Common myeloid progenitor, CD34-positive (primary cell): ENCODE measurements around the gene TPCN1.

Experiments used
- CTCF ChIA-PET: fragments of 350-600 bp; sonication (Branson Sonifier 250); formaldehyde crosslinking; loops from one replicate; lab custom pipeline; 2021; ENCODE audit warnings: antibody characterized with exemption; lab: Charles Lee
- POLR2A ChIA-PET: fragments of 350-600 bp; sonication (Branson Sonifier 250); formaldehyde crosslinking; loops from one replicate; lab custom pipeline; 2021; ENCODE audit warnings: antibody characterized with exemption; lab: Charles Lee
- DNase-seq, 3 donors: peaks; one replicate each; pipeline versions ENCODE4 v3.0.0 to v3.0.0-alpha.2; 2013
- H3K27ac ChIP-seq, 2 experiments: 1 replicate in 1 of 2; 2 replicates in 1 of 2; pipeline ENCODE4 v1.7.0; 2013; ENCODE audit warnings: inconsistent platforms in 2 of 2, low read length in 2 of 2, mild to moderate bottlenecking in 2 of 2, low read depth in 1 of 2, moderate library complexity in 1 of 2; ENCODE audit not compliant: severe bottlenecking in 2 of 2, insufficient read depth in 1 of 2, poor library complexity in 1 of 2
- H3K27me3 ChIP-seq, 5 experiments: replicated peaks in 2 of 5; 1 replicate in 3 of 5; 2 replicates in 2 of 5; pipeline versions ENCODE4 v1.6.1 to v1.7.0; 2013; ENCODE audit warnings: low read length in 4 of 5, mild to moderate bottlenecking in 2 of 5, moderate library complexity in 2 of 5, inconsistent platforms in 1 of 5; ENCODE audit not compliant: insufficient read depth in 5 of 5, control insufficient read depth in 4 of 5
- H3K36me3 ChIP-seq, 4 experiments: 1 replicate in 2 of 4; 2 replicates in 2 of 4; pipeline versions ENCODE4 v1.6.1 to v1.7.0; 2013; ENCODE audit warnings: low read length in 3 of 4, control low read depth in 1 of 4, mild to moderate bottlenecking in 1 of 4; ENCODE audit not compliant: control insufficient read depth in 4 of 4, insufficient read depth in 4 of 4
- H3K4me1 ChIP-seq, 4 experiments: 1 replicate in 3 of 4; 2 replicates in 1 of 4; pipeline versions ENCODE4 v1.6.1 to v1.7.1; 2013; ENCODE audit warnings: low read length in 3 of 4, mild to moderate bottlenecking in 3 of 4, control low read depth in 1 of 4, inconsistent platforms in 1 of 4, moderate library complexity in 1 of 4; ENCODE audit not compliant: control insufficient read depth in 4 of 4, insufficient read depth in 4 of 4; ENCODE audit errors: control extremely low read depth in 1 of 4
- H3K4me3 ChIP-seq, 7 experiments: 1 replicate in 4 of 7; 2 replicates in 3 of 7; pipeline versions ENCODE4 v1.5.1 to v1.7.0; 2013; ENCODE audit warnings: mild to moderate bottlenecking in 7 of 7, low read length in 6 of 7, moderate library complexity in 6 of 7, inconsistent platforms in 2 of 7, low read depth in 2 of 7, control low read depth in 1 of 7; ENCODE audit not compliant: insufficient read depth in 4 of 7, control insufficient read depth in 1 of 7; ENCODE audit errors: extremely low read depth in 1 of 7
- H3K9me3 ChIP-seq, 5 experiments: 1 replicate in 4 of 5; 2 replicates in 1 of 5; pipeline versions ENCODE4 v1.6.1 to v1.7.1; 2013; ENCODE audit warnings: low read length in 4 of 5, mild to moderate bottlenecking in 2 of 5, inconsistent platforms in 1 of 5, low read depth in 1 of 5, moderate library complexity in 1 of 5; ENCODE audit not compliant: control insufficient read depth in 4 of 5, insufficient read depth in 2 of 5; ENCODE audit errors: control extremely low read depth in 1 of 5
- WGBS: methylation state at CpG from one replicate; pipeline ENCODE4 v1.1.5; 2013; ENCODE audit not compliant: insufficient coverage; 5-methylcytosine and 5-hydroxymethylcytosine counted together

The TPCN1 gene

GRCh38 chr12:113230315-113231234 is 9.3 kb downstream of the TPCN1 start:
- ChIA-PET POLR2A (interaction anchor here (0.6 to 1.7 kb wide), 3 partner anchors 10 to 253 kb away, joined by 3 to 9 read pairs (median 4); partner anchors contain the start of gene TPCN1), CTCF (interaction anchor here (0.7 to 10.0 kb wide), 8 partner anchors 7 to 38 kb away, joined by 3 to 91 read pairs (median 6); partner anchors contain the start of gene TPCN1)
- Histone ChIP-seq H3K9me3 (no peaks in the 10 kb centered on the region), H3K4me1 (peaks cover 2 to 47% (median 40%) of the 10 kb centered on the region in 4 experiments), H3K27me3 (no peaks in the 10 kb centered on the region), H3K4me3 (no peak overlapping the region), H3K36me3 (peaks cover 0 to 32% (median 10%) of the 10 kb centered on the region in 4 experiments), H3K27ac (peak overlapping the region in 1 of 2 experiments; percentile 54)
- no peak for DNase-seq
- WGBS = 96% methylated on average over 15 of the region's 15 CpGs

GRCh38 chr12:113231235-113232088 is 10.2 kb downstream of the TPCN1 start:
- no peak overlapping the region for H3K27ac ChIP-seq

GRCh38 chr12:113232089-113232839 is 11.0 kb downstream of the TPCN1 start:
- WGBS = 97% methylated on average over 18 of the region's 18 CpGs
- CTCF ChIA-PET = interaction anchor here (0.8 to 10.0 kb wide), 12 partner anchors 9 to 188 kb away, joined by 3 to 91 read pairs (median 8); partner anchors contain the start of gene TPCN1

More at GRCh38 chr12:113231235-113232088, 10.2 kb downstream of the TPCN1 start:
- Histone ChIP-seq H3K4me3 (no peak overlapping the region), H3K36me3 (peaks cover 0 to 32% (median 10%) of the 10 kb centered on the region in 4 experiments), H3K27me3 (no peaks in the 10 kb centered on the region), H3K4me1 (peaks cover 2 to 56% (median 42%) of the 10 kb centered on the region in 4 experiments), H3K9me3 (no peaks in the 10 kb centered on the region)
- ChIA-PET CTCF (interaction anchor here (0.8 to 10.0 kb wide), 9 partner anchors 8 to 38 kb away, joined by 3 to 91 read pairs (median 10); partner anchors contain the start of gene TPCN1), POLR2A (interaction anchor here (0.7 to 1.9 kb wide), 2 partner anchors 23 to 46 kb away, joined by 3 to 12 read pairs; partner anchors contain the start of genes DDX54 and RITA1)
- 98% methylated on average over 8 of the region's 8 CpGs for WGBS
- no peak for DNase-seq

GRCh38 chr12:113232840-113233585 is 11.7 kb downstream of the TPCN1 start:
- no peaks in the 10 kb centered on the region for H3K9me3 ChIP-seq
- 9% methylated on average over 15 of the region's 25 CpGs for WGBS
- peaks cover 4 to 71% (median 57%) of the 10 kb centered on the region in 4 experiments for H3K4me1 ChIP-seq
- H3K27ac ChIP-seq = peak overlapping the region; percentile 53 to 65
- peak overlapping the region in 4 of 7 experiments; percentile 6 to 68 (median 48) for H3K4me3 ChIP-seq
- H3K36me3 ChIP-seq = peaks cover 0 to 22% (median 5%) of the 10 kb centered on the region in 4 experiments
- peak; percentile 95 to 97 (median 96) for DNase-seq
- no peaks in the 10 kb centered on the region for H3K27me3 ChIP-seq
- CTCF ChIA-PET = interaction anchor here (0.5 to 10.0 kb wide), 13 partner anchors 10 to 188 kb away, joined by 3 to 91 read pairs (median 5); partner anchors contain the start of gene TPCN1
- POLR2A ChIA-PET = interaction anchor here (0.8 to 1.9 kb wide), 4 partner anchors 25 to 48 kb away, joined by 3 to 12 read pairs (median 3); partner anchors contain the start of genes DDX54 and RITA1

More at GRCh38 chr12:113232089-113232839, 11.0 kb downstream of the TPCN1 start:
- peak overlapping the region in 2 of 7 experiments; percentile 56 to 68 for H3K4me3 ChIP-seq
- H3K36me3 ChIP-seq = peaks cover 0 to 27% (median 7%) of the 10 kb centered on the region in 4 experiments
- POLR2A ChIA-PET = interaction anchor here (0.7 to 1.9 kb wide), 3 partner anchors 24 to 47 kb away, joined by 3 to 12 read pairs (median 3); partner anchors contain the start of genes DDX54 and RITA1
- H3K9me3 ChIP-seq = no peaks in the 10 kb centered on the region
- H3K27me3 ChIP-seq = no peaks in the 10 kb centered on the region
- peaks cover 2 to 64% (median 50%) of the 10 kb centered on the region in 4 experiments for H3K4me1 ChIP-seq
- no peak for DNase-seq
- H3K27ac ChIP-seq = peak overlapping the region; percentile 25 to 65

GRCh38 chr12:113233967-113234366 is 12.7 kb downstream of the TPCN1 start:
- 97% methylated on average over 4 of the region's 4 CpGs for WGBS
- CTCF ChIA-PET = interaction anchor here (1.2 to 10.0 kb wide), 6 partner anchors 11 to 50 kb away, joined by 4 to 91 read pairs (median 20); partner anchors contain the start of gene TPCN1
- Histone ChIP-seq H3K36me3 (peaks cover 0 to 21% (median 5%) of the 10 kb centered on the region in 4 experiments), H3K4me1 (peaks cover 8 to 77% (median 64%) of the 10 kb centered on the region in 4 experiments), H3K27ac (peak overlapping the region in 1 of 2 experiments; percentile 50), H3K27me3 (no peaks in the 10 kb centered on the region), H3K9me3 (no peaks in the 10 kb centered on the region), H3K4me3 (peak overlapping the region in 1 of 7 experiments; percentile 68)
- DNase-seq = no peak
- POLR2A ChIA-PET = no interaction called here
